H1 (cell line): ENCODE measurements around the gene KCNE1. TPM values are rescaled to one million over a fixed set of nuclear protein-coding genes. Genes with fewer than 3 reads are reported as not detected.

Experiments used
- CTCF ChIA-PET: fragments of 300-600 bp; sonication (Branson Sonifier 250); formaldehyde crosslinking; loops from one replicate; lab custom pipeline; 2021; ENCODE audit not compliant: partially characterized antibody; lab: Charles Lee
- POLR2A ChIA-PET: fragments of 300-600 bp; sonication (Branson Sonifier 250); formaldehyde crosslinking; loops from one replicate; lab custom pipeline; 2021; ENCODE audit warnings: inconsistent platforms; ENCODE audit not compliant: partially characterized antibody; lab: Charles Lee
- DNase-seq, 2 experiments: peaks; one replicate each; pipeline versions ENCODE4 v3.0.0 to v3.0.0-alpha.2; 2010 to 2022; ENCODE audit warnings: low spot score in 2 of 2, low read depth in 1 of 2, mixed read lengths in 1 of 2
- FAIRE-seq: peaks from 2 replicates; lab custom pipeline; 2011; peaks lifted over from hg19 to GRCh38; lab: Jason Lieb, UNC
- H2AFZ ChIP-seq: 2 replicates; pipeline ENCODE4 v1.8.1; 2012; ENCODE audit warnings: low read length, inconsistent platforms
- H2AK5ac ChIP-seq: 2 replicates; pipeline ENCODE4 v1.6.1; 2013; ENCODE audit warnings: low read depth, low read length
- H2BK120ac ChIP-seq: replicated peaks from 2 replicates; pipeline ENCODE3; 2013; ENCODE audit warnings: low read depth, low read length, inconsistent platforms
- H2BK12ac ChIP-seq: 2 replicates; pipeline ENCODE4 v1.6.1; 2013; ENCODE audit warnings: low read depth, low read length
- H2BK15ac ChIP-seq: 2 replicates; pipeline ENCODE4 v1.6.1; 2013; ENCODE audit warnings: low read length
- H2BK20ac ChIP-seq: 2 replicates; pipeline ENCODE4 v1.6.1; 2013; ENCODE audit warnings: low read length
- H2BK5ac ChIP-seq: 2 replicates; pipeline ENCODE4 v1.6.1; 2013; ENCODE audit warnings: low read depth, low read length
- H3K14ac ChIP-seq: 2 replicates; pipeline ENCODE4 v1.6.1; 2013; ENCODE audit warnings: inconsistent platforms; ENCODE audit not compliant: insufficient read length
- H3K18ac ChIP-seq: 2 replicates; pipeline ENCODE4 v1.6.1; 2013; ENCODE audit warnings: low read length; ENCODE audit errors: extremely low read depth
- H3K23ac ChIP-seq: 2 replicates; pipeline ENCODE4 v1.6.1; 2013; ENCODE audit warnings: inconsistent platforms; ENCODE audit not compliant: insufficient read length
- H3K23me2 ChIP-seq: 2 replicates; pipeline ENCODE4 v1.6.1; 2013; ENCODE audit warnings: low read depth, low read length
- H3K27ac ChIP-seq: 2 replicates; pipeline ENCODE4 v1.6.1; 2011; ENCODE audit warnings: low read depth, low read length, inconsistent platforms
- H3K27me3 ChIP-seq, 4 experiments: replicated peaks in 1 of 4; 1 replicate in 1 of 4; 2 replicates in 3 of 4; pipeline versions ENCODE4 v1.6.1 to v1.8.1; 2011 to 2013; ENCODE audit warnings: low read length in 3 of 4, mild to moderate bottlenecking in 3 of 4, inconsistent platforms in 2 of 4, mixed read lengths in 2 of 4, moderate library complexity in 1 of 4; ENCODE audit not compliant: control insufficient read depth in 3 of 4, insufficient read depth in 3 of 4; ENCODE audit errors: extremely low read depth in 1 of 4
- H3K36me3 ChIP-seq, 4 experiments: 2 replicates each; pipeline versions ENCODE4 v1.6.1 to v1.8.1; 2011 to 2013; ENCODE audit warnings: mild to moderate bottlenecking in 4 of 4, low read length in 3 of 4, moderate library complexity in 2 of 4, control low read depth in 1 of 4, inconsistent platforms in 1 of 4; ENCODE audit not compliant: insufficient read depth in 4 of 4, control insufficient read depth in 2 of 4
- H3K4ac ChIP-seq: replicated peaks from 2 replicates; pipeline ENCODE3; 2013; ENCODE audit warnings: low read length, low read depth, mixed read lengths, inconsistent platforms; ENCODE audit not compliant: insufficient read length
- H3K4me1 ChIP-seq, 4 experiments: replicated peaks in 1 of 4; 1 replicate in 1 of 4; 2 replicates in 3 of 4; pipeline versions ENCODE4 v1.6.1 to v1.8.1; 2011 to 2013; ENCODE audit warnings: low read length in 3 of 4, inconsistent platforms in 2 of 4, mixed read lengths in 1 of 4; ENCODE audit not compliant: insufficient read depth in 4 of 4, control insufficient read depth in 3 of 4
- H3K4me2 ChIP-seq, 2 experiments: 2 replicates each; pipeline versions ENCODE4 v1.6.1 to v1.8.1; 2011 to 2013; ENCODE audit warnings: low read depth in 2 of 2, low read length in 2 of 2, control low read depth in 1 of 2, inconsistent platforms in 1 of 2, mild to moderate bottlenecking in 1 of 2; ENCODE audit not compliant: insufficient read depth in 1 of 2
- H3K4me3 ChIP-seq, 4 experiments: fragments of 200-600, 300-600 bp in 1 of 4; sonication (generic), shearing (Covaris generic), sonication (Bioruptor Twin) in 1 of 4; 2 replicates each; pipeline versions ENCODE4 v1.5.1 to v1.8.1; 2011 to 2016; ENCODE audit warnings: low read length in 4 of 4, low read depth in 3 of 4, control low read depth in 2 of 4, inconsistent platforms in 2 of 4, mild to moderate bottlenecking in 2 of 4, mixed read lengths in 1 of 4, moderate library complexity in 1 of 4; ENCODE audit not compliant: insufficient read depth in 2 of 4; ENCODE audit errors: extremely low read depth in 1 of 4
- H3K56ac ChIP-seq: replicated peaks from 2 replicates; pipeline ENCODE3; 2013; ENCODE audit warnings: low read depth, mild to moderate bottlenecking, mixed read lengths, low read length, inconsistent platforms; ENCODE audit not compliant: insufficient read length
- H3K79me1 ChIP-seq: 2 replicates; pipeline ENCODE4 v1.6.1; 2013; ENCODE audit warnings: low read depth, low read length, control low read depth
- H3K79me2 ChIP-seq, 2 experiments: 2 replicates each; pipeline versions ENCODE4 v1.6.1 to v1.8.1; 2012 to 2013; ENCODE audit warnings: low read length in 2 of 2, mild to moderate bottlenecking in 2 of 2, inconsistent platforms in 1 of 2; ENCODE audit not compliant: insufficient read depth in 2 of 2, control insufficient read depth in 1 of 2
- H3K9ac ChIP-seq, 4 experiments: replicated peaks in 1 of 4; 1 replicate in 1 of 4; 2 replicates in 3 of 4; pipeline versions ENCODE4 v1.6.1 to v1.8.1; 2011 to 2013; ENCODE audit warnings: low read depth in 3 of 4, low read length in 3 of 4, control low read depth in 2 of 4, mild to moderate bottlenecking in 2 of 4, moderate library complexity in 2 of 4, inconsistent platforms in 1 of 4; ENCODE audit errors: extremely low read depth in 1 of 4
- H3K9me3 ChIP-seq, 2 experiments: 2 replicates each; pipeline versions ENCODE4 v1.6.1 to v1.8.1; 2012 to 2013; ENCODE audit warnings: mild to moderate bottlenecking in 2 of 2, moderate library complexity in 2 of 2, control low read depth in 1 of 2, inconsistent platforms in 1 of 2, low read depth in 1 of 2, low read length in 1 of 2, mixed read lengths in 1 of 2; ENCODE audit not compliant: insufficient read depth in 2 of 2
- H4K20me1 ChIP-seq, 2 experiments: replicated peaks in 1 of 2; 2 replicates each; pipeline versions ENCODE3 to v1.8.1; 2011 to 2013; ENCODE audit warnings: inconsistent platforms in 2 of 2, low read length in 2 of 2, mild to moderate bottlenecking in 1 of 2; ENCODE audit not compliant: insufficient read depth in 2 of 2, control insufficient read depth in 1 of 2
- H4K5ac ChIP-seq: 2 replicates; pipeline ENCODE4 v1.6.1; 2013; ENCODE audit warnings: low read length, low read depth, mixed read lengths, inconsistent platforms; ENCODE audit not compliant: insufficient read length
- H4K8ac ChIP-seq: 2 replicates; pipeline ENCODE4 v1.8.0; 2013; ENCODE audit warnings: mild to moderate bottlenecking, moderate library complexity, low read length, inconsistent platforms; ENCODE audit not compliant: insufficient read depth; ENCODE audit errors: extremely low read depth
- H4K91ac ChIP-seq: replicated peaks from 2 replicates; pipeline ENCODE3; 2013; ENCODE audit warnings: low read length, mixed read lengths, inconsistent platforms; ENCODE audit not compliant: insufficient read length
- BACH1 ChIP-seq: IDR thresholded peaks from 2 replicates; pipeline ENCODE4 v1.6.1; 2012; ENCODE audit warnings: low read length, improper control_type of control experiment
- CHD2 ChIP-seq: IDR thresholded peaks from 2 replicates; pipeline ENCODE4 v1.6.1; 2012; ENCODE audit warnings: low read length, improper control_type of control experiment
- EP300 ChIP-seq, 2 experiments: IDR thresholded peaks; 1 replicate in 1 of 2; 2 replicates in 1 of 2; pipeline ENCODE4 v1.6.1; 2011 to 2012; ENCODE audit warnings: low read depth in 2 of 2, low read length in 2 of 2, mild to moderate bottlenecking in 2 of 2, borderline replicate concordance in 1 of 2, inconsistent platforms in 1 of 2, moderate library complexity in 1 of 2
- GABPA ChIP-seq: IDR thresholded peaks from 2 replicates; pipeline ENCODE4 v1.6.1; 2011; ENCODE audit warnings: mild to moderate bottlenecking, low read length, moderate library complexity, borderline replicate concordance; ENCODE audit not compliant: insufficient read depth
- HDAC6 ChIP-seq: IDR thresholded peaks from one replicate; pipeline ENCODE4 v1.7.1; 2012; ENCODE audit warnings: low read depth, mild to moderate bottlenecking, inconsistent platforms, low read length, moderate library complexity
- NANOG ChIP-seq: IDR thresholded peaks from 2 replicates; pipeline ENCODE4 v1.6.1; 2011; ENCODE audit warnings: low read length, low read depth, mild to moderate bottlenecking, inconsistent platforms; ENCODE audit not compliant: insufficient read depth, poor library complexity, severe bottlenecking
- POLR2A ChIP-seq, 2 experiments: IDR thresholded peaks; 1 replicate in 1 of 2; 2 replicates in 1 of 2; pipeline ENCODE4 v1.6.1; 2011; ENCODE audit warnings: low read depth in 2 of 2, low read length in 2 of 2, mild to moderate bottlenecking in 2 of 2; ENCODE audit errors: control extremely low read depth in 1 of 2
- SAP30 ChIP-seq: fragments of 300-600 bp; sonication (generic); IDR thresholded peaks from 2 replicates; pipeline ENCODE4 v1.7.1; 2012; ENCODE audit warnings: low read length, moderate library complexity, mild to moderate bottlenecking, inconsistent platforms; ENCODE audit not compliant: insufficient read depth, insufficient replicate concordance
- SIRT6 ChIP-seq: IDR thresholded peaks from one replicate; pipeline ENCODE4 v1.7.1; 2012; ENCODE audit warnings: low read length, inconsistent platforms
- SIX5 ChIP-seq: IDR thresholded peaks from 2 replicates; pipeline ENCODE4 v1.6.1; 2011; ENCODE audit warnings: mild to moderate bottlenecking, low read depth, low read length
- SP1 ChIP-seq: IDR thresholded peaks from 2 replicates; pipeline ENCODE4 v1.6.1; 2011; ENCODE audit warnings: low read depth, low read length
- SP2 ChIP-seq: IDR thresholded peaks from 2 replicates; pipeline ENCODE4 v1.6.1; 2012; ENCODE audit warnings: mild to moderate bottlenecking, low read length, inconsistent platforms
- SRF ChIP-seq: IDR thresholded peaks from 2 replicates; pipeline ENCODE4 v1.6.1; 2011; ENCODE audit warnings: mild to moderate bottlenecking, low read depth, low read length, moderate library complexity
- SUZ12 ChIP-seq: fragments of 200-600 bp; sonication (generic); IDR thresholded peaks from 2 replicates; pipeline ENCODE4 v1.6.1; 2012; ENCODE audit warnings: mild to moderate bottlenecking, inconsistent platforms, low read length, moderate library complexity, mixed read lengths
- TAF1 ChIP-seq: IDR thresholded peaks from 2 replicates; pipeline ENCODE4 v1.6.1; 2011; ENCODE audit warnings: mild to moderate bottlenecking, low read depth, low read length
- WGBS, 2 experiments: shearing (Covaris generic) in 1 of 2; methylation state at CpG; one replicate each; pipeline versions ENCODE4 v1.1.6 to v1.1.7; 2013 to 2015; ENCODE audit warnings: low lambda C conversion rate in 2 of 2, mixed read lengths in 2 of 2, inconsistent platforms in 1 of 2, low coverage in 1 of 2, missing lambda C conversion rate in 1 of 2; ENCODE audit not compliant: insufficient replicate concordance in 2 of 2, insufficient coverage in 1 of 2, insufficient read length in 1 of 2; ENCODE audit errors: extremely low coverage in 1 of 2, missing lambda C conversion rate in 1 of 2; 5-methylcytosine and 5-hydroxymethylcytosine counted together
- polyA plus RNA-seq, 7 experiments: library from polyadenylated mRNA; depleted of rRNA in 3 of 7; stranded (reverse) in 5 of 7; unstranded in 2 of 7; fragments of >200 nt in 5 of 7; fragments of 200-250 nt in 2 of 7; gene quantifications; 1 replicate in 5 of 7; 2 replicates in 1 of 7; 4 replicates in 1 of 7; pipeline versions ENCODE4 v1.2.1 to v1.2.3, GENCODE V29; 2011 to 2013; ENCODE audit warnings: missing spikeins in 2 of 7, mixed read lengths in 2 of 7
- total RNA-seq: library from RNA; stranded (reverse); fragmentation: NEBNext Ultra II Directional; extraction: Animal tissue kit (Norgen Biotek cat#: 25700); gene quantifications from 2 replicates; pipeline ENCODE4 v1.2.1, GENCODE V29; 2021

Gene KCNE1
- total and polyA plus RNA-seq, 2 of the 8 experiments (the other 6 are each of a cell fraction or from before 2014, with no cell fraction given), result 0.08 to 0.28 TPM

- WGBS, 2 experiments, result 86% methylated on average over 6 of the region's 6 CpGs; no CpG with 5 or more reads in 1 of the 2 experiments
- no peak overlapping the region for H3K9ac ChIP-seq
- no peak for TF ChIP-seq BACH1
- TF ChIP-seq SUZ12, result no peak
- no peak for TF ChIP-seq CHD2
- TF ChIP-seq TAF1, result no peak
- TF ChIP-seq SIX5, result no peak
- TF ChIP-seq SRF, result no peak
- TF ChIP-seq SP1, result no peak
- TF ChIP-seq SP2, result no peak
- TF ChIP-seq NANOG, result no peak
- TF ChIP-seq EP300 (IDR thresholded peaks at IDR 0.05; ENCODE audit: borderline replicate concordance in 1 of 2, low read depth in 2 of 2, low read length in 2 of 2), result no peak
- TF ChIP-seq SIRT6, result no peak
- no peak for TF ChIP-seq GABPA
- no peak for TF ChIP-seq SAP30
- no peak for TF ChIP-seq HDAC6
- no peak for TF ChIP-seq POLR2A (IDR thresholded peaks at IDR 0.05; ENCODE audit: control extremely low read depth in 1 of 2, low read depth in 2 of 2, low read length in 2 of 2)
Measured at GRCh38 chr21:34559089-34559631, 47.1 kb upstream of the KCNE1 start.

More at GRCh38 chr21:34559089-34559631, 47.1 kb upstream of the KCNE1 start:
- ChIA-PET POLR2A (interaction anchor here (1.0 kb wide), 1 partner anchor 9 kb away, joined by 3 read pairs; no protein-coding TSS in a partner anchor), CTCF (interaction anchor here (0.9 to 2.9 kb wide), 11 partner anchors 11 to 48 kb away, joined by 3 to 12 read pairs (median 6); no protein-coding TSS in a partner anchor)
- H2AFZ ChIP-seq, result no peak overlapping the region
- no peak overlapping the region for H3K4ac ChIP-seq
- no peaks in the 10 kb centered on the region for H3K36me3 ChIP-seq
- H4K91ac ChIP-seq, result no peak overlapping the region
- no peak overlapping the region for H3K56ac ChIP-seq
- no peak overlapping the region for H2AK5ac ChIP-seq
- no peak overlapping the region for H2BK12ac ChIP-seq
- H3K27ac ChIP-seq, result no peak overlapping the region
- H3K4me2 ChIP-seq, result no peak overlapping the region
- H4K5ac ChIP-seq, result no peak overlapping the region
- no peak overlapping the region for H2BK120ac ChIP-seq
- H3K23ac ChIP-seq, result no peak overlapping the region
- DNase-seq (no peak), FAIRE-seq (no peak)
- no peaks in the 10 kb centered on the region for H3K27me3 ChIP-seq
- H2BK15ac ChIP-seq, result no peak overlapping the region
- no peaks in the 10 kb centered on the region for H3K4me1 ChIP-seq
- H2BK20ac ChIP-seq, result no peak overlapping the region
- H3K18ac ChIP-seq, result no peak overlapping the region
- H2BK5ac ChIP-seq, result no peak overlapping the region
- H3K4me3 ChIP-seq, result no peak overlapping the region
- H3K79me2 ChIP-seq, result no peaks in the 10 kb centered on the region
- no peaks in the 10 kb centered on the region for H3K79me1 ChIP-seq
- H4K8ac ChIP-seq, result no peak overlapping the region
- no peaks in the 10 kb centered on the region for H3K23me2 ChIP-seq
- no peak overlapping the region for H3K14ac ChIP-seq
- H4K20me1 ChIP-seq, result no peaks in the 10 kb centered on the region
- H3K9me3 ChIP-seq, result peaks cover 6 to 16% of the 10 kb centered on the region in 2 experiments; a peak in 2 of 4 replicates
